22Rv1 (cell line): ENCODE data around the gene KIF26B.

Experiments used
- H3K27ac ChIP-seq: fragments of 450-650 bp; 2 replicates; pipeline ENCODE4 v1.5.1; 2017
- ZFX ChIP-seq: fragments of 450-650 bp; IDR thresholded peaks from 2 replicates; pipeline ENCODE4 v1.6.1; 2017; ENCODE audit warnings: antibody characterized with exemption, borderline replicate concordance
- TF ChIP-seq, protein P1 (sequence below): fragments of 450-650 bp; IDR thresholded peaks from 2 replicates; pipeline ENCODE4 v1.5.1; 2017; ENCODE audit warnings: mild to moderate bottlenecking

The KIF26B gene

DNA sequence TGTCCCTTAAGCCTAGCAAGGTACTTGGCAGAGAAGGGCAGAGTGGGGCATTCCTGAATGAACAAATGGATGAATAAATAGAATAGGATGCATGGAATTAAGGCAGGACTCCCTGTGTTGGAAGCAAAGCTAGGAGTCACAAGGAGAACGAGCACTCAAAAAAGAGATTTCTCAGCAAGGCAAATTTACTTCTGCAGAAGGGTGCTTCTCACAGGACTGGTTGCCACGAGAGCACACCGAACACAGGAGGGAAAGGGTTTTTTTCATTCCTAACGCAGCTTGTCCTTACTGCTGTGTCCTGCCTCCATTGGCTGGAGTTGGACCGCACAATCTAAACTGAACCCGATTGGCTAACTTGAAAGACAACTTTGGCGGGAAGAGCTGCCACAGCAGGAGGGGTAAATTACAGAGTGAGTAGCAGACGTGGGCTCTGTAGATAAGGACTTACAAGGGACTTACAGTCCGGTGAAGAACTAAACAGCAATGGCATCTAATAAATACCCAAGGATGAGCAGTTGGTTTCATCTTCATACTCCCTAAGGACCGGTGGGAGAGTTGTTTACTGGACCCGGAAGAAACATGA is 52.4 kb downstream of the KIF26B start:
- TF ChIP-seq, protein P1, sequence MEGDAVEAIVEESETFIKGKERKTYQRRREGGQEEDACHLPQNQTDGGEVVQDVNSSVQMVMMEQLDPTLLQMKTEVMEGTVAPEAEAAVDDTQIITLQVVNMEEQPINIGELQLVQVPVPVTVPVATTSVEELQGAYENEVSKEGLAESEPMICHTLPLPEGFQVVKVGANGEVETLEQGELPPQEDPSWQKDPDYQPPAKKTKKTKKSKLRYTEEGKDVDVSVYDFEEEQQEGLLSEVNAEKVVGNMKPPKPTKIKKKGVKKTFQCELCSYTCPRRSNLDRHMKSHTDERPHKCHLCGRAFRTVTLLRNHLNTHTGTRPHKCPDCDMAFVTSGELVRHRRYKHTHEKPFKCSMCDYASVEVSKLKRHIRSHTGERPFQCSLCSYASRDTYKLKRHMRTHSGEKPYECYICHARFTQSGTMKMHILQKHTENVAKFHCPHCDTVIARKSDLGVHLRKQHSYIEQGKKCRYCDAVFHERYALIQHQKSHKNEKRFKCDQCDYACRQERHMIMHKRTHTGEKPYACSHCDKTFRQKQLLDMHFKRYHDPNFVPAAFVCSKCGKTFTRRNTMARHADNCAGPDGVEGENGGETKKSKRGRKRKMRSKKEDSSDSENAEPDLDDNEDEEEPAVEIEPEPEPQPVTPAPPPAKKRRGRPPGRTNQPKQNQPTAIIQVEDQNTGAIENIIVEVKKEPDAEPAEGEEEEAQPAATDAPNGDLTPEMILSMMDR, result no peak
- no peak for TF ChIP-seq ZFX

DNA sequence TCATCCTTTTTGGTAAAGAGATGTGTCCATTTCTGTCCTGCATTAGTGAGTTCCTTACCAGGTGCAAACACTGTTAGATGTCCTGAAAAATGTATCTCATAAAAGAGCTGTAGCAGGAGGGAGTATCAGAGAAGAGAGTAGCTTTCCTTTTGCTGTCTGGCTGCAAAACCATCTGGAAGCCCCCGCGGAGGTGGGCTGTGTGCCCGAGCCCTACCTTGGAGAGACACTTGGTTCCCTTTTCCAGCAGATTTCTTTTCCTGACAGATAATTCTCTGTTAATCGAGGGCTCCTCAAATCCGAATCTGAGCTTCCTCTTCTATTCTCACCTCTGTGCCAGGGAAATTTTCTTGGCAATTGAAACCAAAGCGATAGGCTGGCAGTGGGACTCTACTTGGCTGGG is 53.0 kb downstream of the KIF26B start:
- TF ChIP-seq, protein P1, result no peak
- TF ChIP-seq ZFX, result no peak
- H3K27ac ChIP-seq, result no peak overlapping the region

More for the DNA sequence above, 52.4 kb downstream of the KIF26B start:
- H3K27ac ChIP-seq, result no peak overlapping the region

DNA sequence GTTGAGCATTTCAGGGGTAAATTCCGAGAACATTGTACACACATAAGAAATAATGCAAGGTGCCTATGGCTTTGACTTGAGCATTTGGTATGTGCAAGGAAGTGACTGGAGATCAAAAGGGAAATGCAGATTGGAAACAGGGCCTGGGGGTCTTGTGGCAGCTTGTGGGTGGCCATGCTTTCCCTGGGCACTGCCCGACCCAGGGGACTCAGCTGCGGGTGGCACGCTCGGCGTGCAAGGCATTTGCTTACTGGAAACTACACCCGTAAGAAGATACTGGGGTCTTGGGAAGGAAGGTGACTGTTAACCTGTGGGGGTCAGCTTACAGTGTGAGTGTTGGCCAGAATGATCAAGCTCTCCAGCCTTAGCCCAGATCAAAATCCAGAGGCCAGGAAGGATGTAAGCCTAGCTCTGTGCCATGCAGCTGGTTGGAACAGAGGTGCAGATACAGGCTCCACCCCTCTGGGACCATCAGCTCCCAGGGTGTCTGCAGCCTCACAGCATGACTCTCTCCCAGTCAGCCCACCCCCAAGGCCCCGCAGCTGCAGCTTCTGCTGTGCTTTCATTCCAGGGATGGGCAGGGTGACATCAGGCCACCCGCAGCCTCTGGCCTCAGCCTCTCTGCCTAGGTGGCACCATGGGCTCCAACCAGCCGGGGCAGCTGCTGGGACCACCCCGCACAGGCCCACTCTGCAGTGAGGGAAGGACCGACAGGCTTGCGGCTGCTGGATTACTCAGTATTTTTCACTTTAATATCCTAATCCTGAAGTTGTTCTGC is 55.1 kb downstream of the KIF26B start:
- TF ChIP-seq ZFX, result no peak
- TF ChIP-seq, protein P1, result no peak
- H3K27ac ChIP-seq, result no peak overlapping the region

DNA sequence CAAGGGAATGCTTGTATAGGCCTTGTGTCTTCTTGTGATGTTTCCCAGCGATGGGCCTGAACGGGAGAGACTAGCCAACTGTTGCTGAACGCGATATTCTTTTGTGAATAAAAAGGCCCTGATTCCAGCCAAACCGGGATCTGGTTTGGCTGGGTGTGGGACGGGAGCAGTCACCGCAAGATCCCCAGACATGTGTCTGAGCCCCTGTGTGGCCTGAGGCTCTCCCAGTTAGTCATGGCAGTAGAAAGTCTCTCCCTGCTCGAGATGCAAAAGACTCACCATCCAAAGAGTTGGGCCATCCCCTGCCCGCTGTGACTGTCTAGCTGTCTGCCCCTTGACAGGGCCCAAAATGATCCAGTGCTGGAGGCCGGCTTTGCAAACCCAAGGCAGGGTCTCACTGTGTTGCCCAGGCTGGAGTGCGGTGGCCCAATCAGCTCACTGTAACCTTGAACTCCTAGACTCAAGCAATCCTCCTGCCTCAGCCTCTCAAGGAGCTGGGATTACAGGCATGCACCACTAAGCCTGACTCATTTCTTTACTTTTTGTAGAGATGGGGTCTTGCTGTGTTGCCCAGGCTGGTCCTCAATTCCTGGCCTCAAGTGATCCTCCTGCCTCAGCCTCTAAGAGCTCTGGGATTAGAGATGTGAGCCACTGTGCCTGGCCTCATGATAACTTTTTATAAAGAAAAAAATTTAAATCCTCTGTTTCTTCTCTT is 56.4 kb downstream of the KIF26B start:
- TF ChIP-seq, protein P1, result no peak
- TF ChIP-seq ZFX, result no peak

DNA sequence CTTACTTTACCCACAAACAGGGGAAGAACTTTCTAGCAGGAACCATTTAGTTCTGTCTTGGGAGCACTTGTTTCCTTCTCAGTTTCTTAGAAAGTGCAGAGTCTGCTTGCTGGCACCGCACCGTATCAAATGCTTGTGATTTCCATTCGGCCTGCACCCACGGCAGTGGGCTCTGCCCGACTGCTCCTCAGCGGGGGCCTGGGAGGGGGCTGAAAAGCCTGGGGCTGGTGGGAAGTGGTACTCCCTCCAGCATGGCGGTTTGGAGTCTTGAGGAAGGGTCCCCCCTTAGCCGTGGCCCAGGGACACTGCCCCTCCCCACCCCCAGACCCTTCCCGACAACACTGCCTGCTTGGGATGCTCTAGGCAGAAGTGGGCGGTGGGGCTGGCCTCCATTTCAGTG is 57.0 kb downstream of the KIF26B start:
- TF ChIP-seq, protein P1, result no peak
- no peak for TF ChIP-seq ZFX

More for the DNA sequence above, 56.4 kb downstream of the KIF26B start:
- H3K27ac ChIP-seq, result no peak overlapping the region

DNA sequence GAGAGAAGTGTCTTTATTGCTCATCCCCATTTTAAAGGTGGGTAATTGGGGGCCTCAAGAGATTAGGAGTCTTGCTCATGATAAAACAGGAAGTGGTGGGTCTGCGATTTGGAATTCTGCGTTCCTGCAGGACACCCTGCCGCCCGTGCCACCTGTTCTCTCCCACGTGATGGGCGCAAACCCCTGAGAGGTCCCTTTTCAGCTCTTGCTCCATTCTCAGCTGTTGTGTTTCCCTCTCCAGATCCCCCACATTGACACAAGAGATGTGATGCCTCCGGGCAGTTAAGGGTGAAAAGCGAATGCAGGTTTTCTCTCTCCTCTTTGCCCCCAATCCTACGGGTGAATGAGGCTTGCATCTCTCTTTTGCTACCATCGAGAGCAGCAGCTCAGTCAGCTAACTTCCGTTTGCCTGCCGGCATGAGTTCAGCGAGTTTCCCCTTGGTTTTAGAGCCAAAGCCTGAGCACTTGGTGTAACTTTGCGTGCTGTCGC is 57.5 kb downstream of the KIF26B start:
- no peak overlapping the region for H3K27ac ChIP-seq
- TF ChIP-seq ZFX, result no peak
- TF ChIP-seq, protein P1, result no peak

More for the DNA sequence above, 57.0 kb downstream of the KIF26B start:
- H3K27ac ChIP-seq, result no peak overlapping the region
